Lung (tissue), 12 donors: ENCODE measurements around the gene GNAO1. TPM values are rescaled to one million over a fixed set of nuclear protein-coding genes. Genes with fewer than 3 reads are reported as not detected.

Experiments used
- ATAC-seq: fragments of 200-7000 bp; cut with Tn5 transposase; one replicate; pipeline ENCODE4 v1.9.1; 2020; ENCODE audit warnings: moderate number of reproducible peaks; ENCODE audit not compliant: insufficient read depth, low FRiP score
- DNase-seq, 3 donors: peaks; one replicate each; pipeline ENCODE4 v3.0.0-alpha.2; 2013 to 2017
- H3K27ac ChIP-seq, 2 donors: one replicate each; pipeline ENCODE4 v1.5.1; 2013; ENCODE audit warnings: mild to moderate bottlenecking in 2 of 2, moderate library complexity in 2 of 2, control low read depth in 1 of 2, inconsistent platforms in 1 of 2, low read depth in 1 of 2, low read length in 1 of 2
- H3K27me3 ChIP-seq, 3 donors: one replicate each; pipeline ENCODE4 v1.5.1; 2013; ENCODE audit warnings: low read length in 2 of 3; ENCODE audit not compliant: control insufficient read depth in 3 of 3, insufficient read depth in 3 of 3
- H3K36me3 ChIP-seq, 4 donors: one replicate each; pipeline ENCODE4 v1.5.1; 2013; ENCODE audit warnings: low read length in 4 of 4, mild to moderate bottlenecking in 1 of 4, moderate library complexity in 1 of 4; ENCODE audit not compliant: control insufficient read depth in 4 of 4, insufficient read depth in 4 of 4
- H3K4me1 ChIP-seq, 5 donors: one replicate each; pipeline ENCODE4 v1.5.1; 2013; ENCODE audit warnings: low read length in 5 of 5, mild to moderate bottlenecking in 2 of 5, moderate library complexity in 1 of 5; ENCODE audit not compliant: control insufficient read depth in 5 of 5, insufficient read depth in 5 of 5
- H3K4me3 ChIP-seq: one replicate; pipeline ENCODE4 v1.5.1; 2013; ENCODE audit warnings: mild to moderate bottlenecking, control low read depth, moderate library complexity
- H3K9ac ChIP-seq, 2 donors: one replicate each; pipeline ENCODE4 v1.5.1; 2013; ENCODE audit warnings: low read length in 2 of 2, control low read depth in 1 of 2; ENCODE audit not compliant: insufficient read depth in 1 of 2
- H3K9me3 ChIP-seq, 4 donors: one replicate each; pipeline ENCODE4 v1.5.1; 2013; ENCODE audit warnings: low read length in 3 of 4, mild to moderate bottlenecking in 1 of 4, moderate library complexity in 1 of 4; ENCODE audit not compliant: control insufficient read depth in 4 of 4, insufficient read depth in 3 of 4
- WGBS, 2 donors: extraction: QIAGEN DNeasy Blood & Tissue Kit; methylation state at CpG; one replicate each; pipeline ENCODE4 v1.1.7; 2013; 5-methylcytosine and 5-hydroxymethylcytosine counted together
- polyA plus RNA-seq, 2 donors: library from polyadenylated mRNA; stranded (reverse); fragments of 200-250 nt; gene quantifications; one replicate each; pipeline ENCODE4 v1.2.1, GENCODE V29; 2013
- total RNA-seq, 2 donors: library from RNA; depleted of rRNA in 1 of 2; stranded (reverse); fragments of >200 nt in 1 of 2; gene quantifications; one replicate each; pipeline ENCODE4 v1.2.1, GENCODE V29; 2014 to 2021
- TF ChIP-seq, protein P1 (sequence below): IDR thresholded peaks from 2 replicates; pipeline ENCODE4 v1.5.1; 2012; ENCODE audit warnings: mild to moderate bottlenecking; ENCODE audit errors: control extremely low read depth, extremely low read depth
- donor health status: control.
- donor health status: control.
- donor health status: Bipolar disorder and iron deficiency.
- donor health status: healthy.
- donor health status: DM: yes; HTN: yes; CAD: no.

Gene GNAO1
- total and polyA plus RNA-seq, 4 donors: 0.33 to 5.2 (median 0.76) TPM

DNA sequence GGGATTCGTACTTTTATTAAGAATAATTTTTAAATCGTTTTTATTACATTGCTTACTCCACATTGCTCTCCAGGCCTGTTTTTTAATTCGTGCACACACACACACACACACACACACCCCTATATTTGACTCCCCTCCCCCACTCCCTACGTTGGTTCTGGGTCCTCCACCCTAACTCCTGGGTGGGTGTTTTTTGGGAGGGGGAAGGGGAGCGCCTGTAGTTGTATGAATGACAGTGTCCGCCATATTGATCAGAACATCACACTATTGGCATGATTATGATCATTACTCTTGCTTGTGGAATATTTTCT is 1.3 kb downstream of the GNAO1 start:
- no peak overlapping the region for H3K27ac ChIP-seq
- peaks cover 0 to 40% (median 12%) of the 10 kb centered on the region in 5 donors for H3K4me1 ChIP-seq
- H3K9ac ChIP-seq: no peak overlapping the region
- no peaks in the 10 kb centered on the region for H3K36me3 ChIP-seq
- peaks cover 0 to 2% (median 0%) of the 10 kb centered on the region in 4 donors for H3K9me3 ChIP-seq
- WGBS, 2 donors: 18 to 19% methylated on average over 6 of the region's 6 CpGs
- TF ChIP-seq, protein P1, sequence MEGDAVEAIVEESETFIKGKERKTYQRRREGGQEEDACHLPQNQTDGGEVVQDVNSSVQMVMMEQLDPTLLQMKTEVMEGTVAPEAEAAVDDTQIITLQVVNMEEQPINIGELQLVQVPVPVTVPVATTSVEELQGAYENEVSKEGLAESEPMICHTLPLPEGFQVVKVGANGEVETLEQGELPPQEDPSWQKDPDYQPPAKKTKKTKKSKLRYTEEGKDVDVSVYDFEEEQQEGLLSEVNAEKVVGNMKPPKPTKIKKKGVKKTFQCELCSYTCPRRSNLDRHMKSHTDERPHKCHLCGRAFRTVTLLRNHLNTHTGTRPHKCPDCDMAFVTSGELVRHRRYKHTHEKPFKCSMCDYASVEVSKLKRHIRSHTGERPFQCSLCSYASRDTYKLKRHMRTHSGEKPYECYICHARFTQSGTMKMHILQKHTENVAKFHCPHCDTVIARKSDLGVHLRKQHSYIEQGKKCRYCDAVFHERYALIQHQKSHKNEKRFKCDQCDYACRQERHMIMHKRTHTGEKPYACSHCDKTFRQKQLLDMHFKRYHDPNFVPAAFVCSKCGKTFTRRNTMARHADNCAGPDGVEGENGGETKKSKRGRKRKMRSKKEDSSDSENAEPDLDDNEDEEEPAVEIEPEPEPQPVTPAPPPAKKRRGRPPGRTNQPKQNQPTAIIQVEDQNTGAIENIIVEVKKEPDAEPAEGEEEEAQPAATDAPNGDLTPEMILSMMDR: no peak
- H3K4me3 ChIP-seq: no peak overlapping the region
- ATAC-seq (no peak), DNase-seq (peak in 1 of 3 donors; percentile 20)
- peaks cover 0 to 51% (median 6%) of the 10 kb centered on the region in 3 donors for H3K27me3 ChIP-seq

DNA sequence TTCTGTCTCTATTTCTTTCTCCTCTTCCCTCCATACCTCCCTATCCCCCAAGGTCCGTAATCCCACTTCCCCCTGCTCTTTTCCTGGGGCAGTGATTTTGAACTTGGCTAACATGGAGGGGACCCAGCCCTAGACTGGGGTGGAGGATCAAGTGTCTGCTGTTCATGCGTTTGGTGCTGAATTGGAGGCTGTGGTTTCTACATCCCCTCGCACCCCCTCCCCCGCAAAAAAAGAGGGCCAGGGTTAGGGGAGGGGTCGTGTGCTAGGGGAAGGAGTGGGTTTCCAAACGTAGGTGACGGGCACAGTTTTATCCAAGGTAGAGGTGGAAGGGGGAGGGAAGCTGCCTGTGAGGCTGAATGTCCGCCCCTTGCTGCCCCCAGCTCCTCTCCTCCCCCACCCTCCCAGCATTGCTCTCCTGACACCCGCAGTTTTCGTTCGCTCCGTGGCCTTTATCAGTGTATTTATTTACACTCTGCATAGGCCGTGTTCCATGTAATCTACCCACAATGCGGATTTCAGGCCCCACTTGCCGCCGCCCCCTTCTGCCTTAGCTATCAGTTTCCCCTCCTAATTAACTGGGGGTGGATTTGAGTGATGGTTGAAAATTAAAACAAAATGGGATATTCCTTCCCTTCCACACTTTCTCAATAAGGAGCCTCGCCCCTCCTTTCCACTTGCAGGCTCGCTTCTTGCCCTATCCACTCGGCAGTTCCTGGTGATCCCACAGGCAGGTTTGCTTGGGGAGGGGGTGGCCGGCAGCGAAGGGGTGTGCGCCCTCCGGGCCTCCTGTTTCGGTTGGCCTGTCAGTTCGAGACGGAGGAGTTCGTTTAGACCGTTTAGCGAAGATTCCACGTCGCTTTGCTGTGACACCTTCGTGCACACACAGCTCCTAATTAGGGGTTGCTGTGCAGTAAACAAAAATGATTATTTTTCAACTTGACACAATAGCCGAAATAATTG is 2.0 kb downstream of the GNAO1 start:
- Histone ChIP-seq H3K9ac (no peak overlapping the region), H3K27me3 (peaks cover 0 to 51% (median 6%) of the 10 kb centered on the region in 3 donors), H3K9me3 (peaks cover 0 to 2% (median 0%) of the 10 kb centered on the region in 4 donors), H3K36me3 (no peaks in the 10 kb centered on the region), H3K27ac (no peak overlapping the region), H3K4me1 (peaks cover 0 to 46% (median 12%) of the 10 kb centered on the region in 5 donors), H3K4me3 (no peak overlapping the region)
- TF ChIP-seq, protein P1: no peak
- peak; percentile 47 to 73 (median 65) for DNase-seq
- 16 to 17% methylated on average over 33 of the region's 33 CpGs for whole genome bisulfite sequencing, 2 donors
- ATAC-seq: no peak

DNA sequence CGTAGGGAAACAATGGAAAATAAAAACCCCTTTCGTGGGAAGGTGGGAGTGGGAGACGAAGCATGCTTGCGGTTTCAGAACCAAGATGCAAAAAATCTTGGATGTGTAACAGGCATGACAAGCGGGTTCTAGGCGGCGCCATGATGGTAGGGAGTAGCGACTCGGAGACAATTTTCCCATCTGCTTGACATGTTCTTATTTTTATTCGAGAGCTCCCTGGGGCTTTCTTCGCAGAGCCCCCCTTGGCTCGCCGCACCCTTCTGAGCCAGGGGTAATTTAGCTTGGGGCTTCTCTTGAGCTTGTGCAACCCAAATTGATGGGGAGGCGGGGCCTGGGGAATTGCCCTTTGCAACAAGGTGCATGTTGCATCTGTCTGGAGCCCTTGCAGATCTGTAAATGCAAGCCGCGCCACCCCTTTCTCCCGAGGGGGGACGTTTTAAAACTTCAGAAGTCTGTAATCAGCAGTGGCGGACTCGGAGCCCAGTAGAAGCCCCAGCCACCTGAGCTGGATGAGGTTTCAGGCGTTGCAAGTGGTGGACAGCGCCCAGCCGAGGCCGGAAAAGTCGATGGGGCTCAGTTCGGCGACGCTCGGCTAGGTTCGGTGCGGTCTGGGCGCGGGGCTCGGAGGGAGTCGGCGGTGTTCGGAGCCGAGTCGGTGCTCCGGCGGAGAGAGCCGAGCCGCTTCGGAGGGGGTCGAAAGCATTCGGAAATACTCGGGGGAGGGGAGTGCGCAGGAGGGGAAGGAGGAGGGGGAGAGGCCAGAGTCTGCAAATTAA is 2.9 kb downstream of the GNAO1 start:
- WGBS, 2 donors: 3 to 6% methylated on average over 47 to 48 of the region's 48 CpGs
- Histone ChIP-seq H3K36me3 (no peaks in the 10 kb centered on the region), H3K4me1 (peaks cover 0 to 44% (median 5%) of the 10 kb centered on the region in 5 donors), H3K27me3 (peaks cover 0 to 42% (median 6%) of the 10 kb centered on the region in 3 donors), H3K27ac (no peak overlapping the region), H3K4me3 (no peak overlapping the region), H3K9me3 (peaks cover 0 to 2% (median 0%) of the 10 kb centered on the region in 4 donors), H3K9ac (no peak overlapping the region)
- peak; percentile 94 to 96 (median 95) for DNase-seq
- TF ChIP-seq, protein P1: no peak
- ATAC-seq: peak; percentile 71
